Subcutaneous preadipocyte (primary cell): ENCODE results near the gene BLOC1S3. TPM values are rescaled to one million over a fixed set of nuclear protein-coding genes. Genes with fewer than 3 reads are reported as not detected.

Experiments
- total RNA-seq: library from RNA; depleted of rRNA; stranded (reverse); fragments of >200 nt; gene quantifications from 2 replicates; pipeline ENCODE4 v1.2.3, GENCODE V29; 2012

Gene BLOC1S3, protein sequence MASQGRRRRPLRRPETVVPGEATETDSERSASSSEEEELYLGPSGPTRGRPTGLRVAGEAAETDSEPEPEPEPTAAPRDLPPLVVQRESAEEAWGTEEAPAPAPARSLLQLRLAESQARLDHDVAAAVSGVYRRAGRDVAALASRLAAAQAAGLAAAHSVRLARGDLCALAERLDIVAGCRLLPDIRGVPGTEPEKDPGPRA
- 4.4 and 6.6 TPM in 2 replicates for total RNA-seq

GRCh38 chr19:45178262-45179071, at the start of gene BLOC1S3:
BLOC1S3 (plus strand) TSS chr19:45178784; CDS start chr19:45179297, 513 bp downstream.

DNA sequence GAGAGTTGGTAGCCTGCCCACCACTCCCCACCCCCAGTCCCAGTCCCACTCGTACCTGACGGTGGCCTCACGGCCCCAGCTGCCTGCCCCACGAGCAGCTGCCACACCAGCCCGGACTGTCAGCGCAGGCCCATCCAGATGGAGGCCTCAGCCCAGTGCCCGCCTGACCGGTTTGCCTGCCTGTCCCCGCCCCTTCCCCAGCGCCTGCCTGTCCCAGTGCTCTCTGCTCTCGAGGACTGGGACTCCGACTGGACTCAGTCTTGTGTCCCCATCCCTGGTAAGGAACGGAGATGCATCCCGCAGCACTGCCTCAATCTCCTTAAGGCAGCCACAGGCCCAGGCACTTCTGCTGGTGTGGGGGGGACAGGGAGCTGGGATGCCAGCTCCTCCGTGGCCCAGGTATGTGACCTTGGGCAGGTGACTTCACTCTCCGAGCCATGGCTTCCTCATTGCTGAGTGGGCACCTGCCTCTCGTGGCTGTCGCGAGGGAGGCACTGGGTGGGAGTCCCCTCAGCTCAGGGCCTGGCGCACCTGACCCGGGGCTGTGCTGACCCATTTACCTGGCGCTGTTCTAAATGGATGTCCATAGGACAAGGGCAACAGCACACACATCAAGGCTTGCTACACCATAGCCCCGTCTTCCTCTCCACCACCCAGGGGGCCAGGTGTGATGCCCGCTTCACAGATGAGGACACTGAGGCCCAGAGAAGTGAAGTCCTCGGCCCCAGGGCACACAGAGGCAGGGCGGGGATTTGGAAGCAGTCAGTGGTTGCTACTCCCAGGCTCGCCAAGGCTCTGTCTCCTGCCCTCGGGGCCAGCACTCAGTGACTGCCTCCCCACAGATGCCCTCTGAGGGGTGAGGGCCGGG, 17.5 kb upstream of the BLOC1S3 start, which contains the start of gene NKPD1:
Gene NKPD1 (minus strand): TSS at position 113 of the 868 bp plus-strand sequence. CDS start 832 bp downstream, outside the sequence.

DNA sequence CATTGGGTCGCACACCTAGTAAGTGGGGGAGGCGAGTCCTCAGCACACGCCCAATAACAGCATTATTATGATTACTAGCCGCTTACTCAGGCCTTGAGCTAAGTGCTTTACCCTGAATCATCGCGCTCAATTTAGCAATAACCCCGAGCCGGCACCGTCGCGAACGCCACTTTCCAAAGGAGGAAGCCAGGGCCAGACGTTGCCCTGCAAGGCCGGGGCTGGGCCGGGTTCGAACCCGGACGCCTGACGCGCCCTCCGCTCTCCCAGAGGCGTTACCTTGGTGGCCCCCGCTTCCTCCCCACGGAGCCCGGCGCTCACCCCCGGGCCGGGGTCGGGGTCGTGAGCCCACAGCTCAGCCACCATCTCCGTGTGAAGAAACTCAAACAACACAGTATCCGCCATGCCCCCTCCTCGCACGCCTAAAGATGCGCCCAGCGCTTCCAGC, 745 bp upstream of the BLOC1S3 start, which contains the start of gene TRAPPC6A:
Gene TRAPPC6A (minus strand): TSS at position 421 of the 445 bp plus-strand sequence. CDS start 19 bp downstream, at position 402.

Other genes starting within 250 kb of the BLOC1S3 start
- not detected in 2 replicates for gene APOC4, start 236.5 kb upstream of the BLOC1S3 start, total RNA-seq
- gene APOC2, start 232.7 kb upstream of the BLOC1S3 start, total RNA-seq: not detected in 2 replicates
- 53.3 and 77.0 TPM in 2 replicates for gene CLPTM1, start 223.4 kb upstream of the BLOC1S3 start, total RNA-seq
- 7.3 and 11.3 TPM in 2 replicates for gene RELB, start 177.3 kb upstream of the BLOC1S3 start, total RNA-seq
- 16.9 and 23.9 TPM in 2 replicates for gene CLASRP, start 139.7 kb upstream of the BLOC1S3 start, total RNA-seq
- gene ZNF296, start 102.3 kb upstream of the BLOC1S3 start, total RNA-seq: 0.20 TPM in 1 of 2 replicates, not detected in the other
- 15.8 and 19.8 TPM in 2 replicates for gene GEMIN7, start 99.5 kb upstream of the BLOC1S3 start, total RNA-seq
- 23.5 and 28.0 TPM in 2 replicates for gene PPP1R37, start 85.6 kb upstream of the BLOC1S3 start, total RNA-seq
- gene NKPD1, start 17.8 kb upstream of the BLOC1S3 start, total RNA-seq: 0.39 and 1.1 TPM in 2 replicates
- gene TRAPPC6A, start 547 bp upstream of the BLOC1S3 start, total RNA-seq: 2.5 and 6.2 TPM in 2 replicates
- gene EXOC3L2, start 66.6 kb downstream of the BLOC1S3 start, total RNA-seq: 0.20 TPM in 1 of 2 replicates, not detected in the other
- gene MARK4, start 72.5 kb downstream of the BLOC1S3 start, total RNA-seq: 12.1 TPM in 2 replicates
- gene CKM, start 144.1 kb downstream of the BLOC1S3 start, total RNA-seq: under 0.01 TPM in 1 of 2 replicates, not detected in the other
- gene KLC3, start 162.0 kb downstream of the BLOC1S3 start, total RNA-seq: not detected in 2 replicates
- gene ERCC2, start 191.8 kb downstream of the BLOC1S3 start, total RNA-seq: 30.5 and 33.8 TPM in 2 replicates
- 0.73 and 0.78 TPM in 2 replicates for gene PPP1R13L, start 226.3 kb downstream of the BLOC1S3 start, total RNA-seq
- 6.2 and 16.2 TPM in 2 replicates for gene POLR1G, start 227.9 kb downstream of the BLOC1S3 start, total RNA-seq
- 131 and 162 TPM in 2 replicates for gene ERCC1, start 245.1 kb downstream of the BLOC1S3 start, total RNA-seq